CD14-positive monocyte (primary cell): ENCODE measurements around the gene GRID2. TPM values are rescaled to one million over a fixed set of nuclear protein-coding genes. Genes with fewer than 3 reads are reported as not detected.

Source experiments
- DNase-seq, 3 donors: peaks; one replicate each; pipeline ENCODE4 v3.0.0-alpha.2; 2011 to 2022
- H2AFZ ChIP-seq: 2 replicates; pipeline ENCODE4 v1.6.0; 2012; ENCODE audit warnings: mild to moderate bottlenecking, low read depth, low read length, inconsistent platforms; ENCODE audit not compliant: insufficient read depth, poor library complexity, severe bottlenecking
- H3K27ac ChIP-seq, 2 donors: 1 replicate in 1 of 2; 2 replicates in 1 of 2; pipeline ENCODE4 v1.5.1; 2012 to 2013; ENCODE audit warnings: low read length in 2 of 2, control low read depth in 1 of 2, inconsistent platforms in 1 of 2, low read depth in 1 of 2, mild to moderate bottlenecking in 1 of 2
- H3K27me3 ChIP-seq, 2 donors: one replicate each; pipeline versions ENCODE4 v1.6.0 to v1.6.1; 2011 to 2013; ENCODE audit warnings: low read length in 2 of 2; ENCODE audit not compliant: control insufficient read depth in 2 of 2, insufficient read depth in 2 of 2
- H3K36me3 ChIP-seq, 2 donors: replicated peaks in 1 of 2; 1 replicate in 1 of 2; 2 replicates in 1 of 2; pipeline versions ENCODE4 v1.5.1 to v1.6.1; 2012 to 2013; ENCODE audit warnings: low read length in 2 of 2, control low read depth in 1 of 2, inconsistent platforms in 1 of 2, mild to moderate bottlenecking in 1 of 2; ENCODE audit not compliant: insufficient read depth in 2 of 2, control insufficient read depth in 1 of 2
- H3K4me1 ChIP-seq, 2 donors: 1 replicate in 1 of 2; 2 replicates in 1 of 2; pipeline versions ENCODE4 v1.5.1 to v1.6.1; 2012 to 2013; ENCODE audit warnings: low read length in 2 of 2, control low read depth in 1 of 2, inconsistent platforms in 1 of 2, mild to moderate bottlenecking in 1 of 2, moderate library complexity in 1 of 2; ENCODE audit not compliant: insufficient read depth in 2 of 2, control insufficient read depth in 1 of 2
- H3K4me2 ChIP-seq: replicated peaks from 2 replicates; pipeline ENCODE3; 2012; ENCODE audit warnings: low read length, moderate library complexity, mild to moderate bottlenecking; ENCODE audit not compliant: poor library complexity, severe bottlenecking; ENCODE audit errors: extremely low read depth
- H3K4me3 ChIP-seq, 3 experiments: fragments of 200-600 bp in 1 of 3; sonication (generic) in 1 of 3; replicated peaks in 1 of 3; 1 replicate in 2 of 3; 2 replicates in 1 of 3; pipeline ENCODE4 v1.5.1; 2011 to 2013; ENCODE audit warnings: low read length in 3 of 3, mild to moderate bottlenecking in 3 of 3, control low read depth in 2 of 3, low read depth in 2 of 3, inconsistent platforms in 1 of 3, moderate library complexity in 1 of 3
- H3K79me2 ChIP-seq: 2 replicates; pipeline ENCODE4 v1.6.0; 2012; ENCODE audit warnings: mild to moderate bottlenecking, control low read depth, inconsistent platforms, low read length, moderate library complexity; ENCODE audit not compliant: insufficient read depth
- H3K9ac ChIP-seq: 2 replicates; pipeline ENCODE4 v1.6.0; 2017; ENCODE audit warnings: low read length, mild to moderate bottlenecking; ENCODE audit not compliant: insufficient read depth, poor library complexity, severe bottlenecking
- H3K9me3 ChIP-seq, 2 donors: replicated peaks in 1 of 2; 1 replicate in 1 of 2; 2 replicates in 1 of 2; pipeline versions ENCODE4 v1.5.1 to v1.6.1; 2012 to 2013; ENCODE audit warnings: low read length in 2 of 2, control low read depth in 1 of 2; ENCODE audit not compliant: control insufficient read depth in 1 of 2, insufficient read depth in 1 of 2
- H4K20me1 ChIP-seq: 2 replicates; pipeline ENCODE4 v1.6.0; 2012; ENCODE audit warnings: mild to moderate bottlenecking, low read length, control low read depth, moderate library complexity; ENCODE audit not compliant: insufficient read depth
- H3K27ac Mint-ChIP-seq, 7 donors: one replicate each; pipeline ENCODE4 v1.8.0; 2020; ENCODE audit warnings: mild to moderate bottlenecking in 7 of 7, mixed read lengths in 7 of 7, moderate library complexity in 6 of 7, inconsistent platforms in 2 of 7
- H3K27me3 Mint-ChIP-seq, 3 donors: one replicate each; pipeline ENCODE4 v1.8.0; 2021 to 2022; ENCODE audit warnings: low read depth in 3 of 3, mild to moderate bottlenecking in 3 of 3, mixed read lengths in 3 of 3, moderate library complexity in 3 of 3, inconsistent platforms in 1 of 3
- H3K36me3 Mint-ChIP-seq, 2 donors: one replicate each; pipeline ENCODE4 v1.8.0; 2020; ENCODE audit warnings: mixed read lengths in 2 of 2, inconsistent platforms in 1 of 2, mild to moderate bottlenecking in 1 of 2
- H3K4me1 Mint-ChIP-seq: one replicate; pipeline ENCODE4 v1.8.0; 2020; ENCODE audit warnings: mild to moderate bottlenecking, mixed read lengths
- H3K4me3 Mint-ChIP-seq, 2 donors: one replicate each; pipeline ENCODE4 v1.8.0; 2020; ENCODE audit warnings: mild to moderate bottlenecking in 2 of 2, mixed read lengths in 2 of 2, moderate library complexity in 1 of 2
- H3K9me3 Mint-ChIP-seq, 7 donors: one replicate each; pipeline ENCODE4 v1.8.0; 2020 to 2022; ENCODE audit warnings: mixed read lengths in 7 of 7, mild to moderate bottlenecking in 6 of 7, moderate library complexity in 6 of 7, inconsistent platforms in 2 of 7
- CTCF ChIP-seq: fragments of 200-600 bp; IDR thresholded peaks from one replicate; pipeline ENCODE4 v1.8.0; 2022; ENCODE audit warnings: antibody characterized with exemption, mild to moderate bottlenecking
- WGBS: methylation state at CpG from one replicate; pipeline ENCODE4 v1.1.5; 2013; ENCODE audit warnings: missing lambda C conversion rate; ENCODE audit not compliant: insufficient coverage; 5-methylcytosine and 5-hydroxymethylcytosine counted together
- intact Hi-C, 2 donors: fragments of 100-400 bp; cut with micrococcal nuclease; formaldehyde crosslinking; loops; one replicate each; pipeline versions ENCODE4 v1.15.0 to v1.15.1; 2023
- polyA plus RNA-seq, 3 donors: library from polyadenylated mRNA; depleted of rRNA in 1 of 3; unstranded in 2 of 3; stranded (reverse) in 1 of 3; fragments of 300-500 nt in 2 of 3; fragments of >200 nt in 1 of 3; fragmentation: Illumina TruSeq in 2 of 3; gene quantifications; 1 replicate in 2 of 3; 2 replicates in 1 of 3; pipeline ENCODE4 v1.2.3, GENCODE V29; 2012 to 2021

Gene GRID2
- polyA plus RNA-seq, 3 donors: not detected

- H3K27me3 Mint-ChIP-seq: peaks cover 0 to 2% (median 0%) of the 10 kb centered on the region in 3 donors
- intact Hi-C loops: no loop called here
- no peaks in the 10 kb centered on the region for H3K36me3 Mint-ChIP-seq
- H3K9me3 Mint-ChIP-seq: peaks cover 0 to 9% (median 3%) of the 10 kb centered on the region in 7 donors
- no peak overlapping the region for H3K27ac Mint-ChIP-seq
- no peak overlapping the region for H3K4me3 ChIP-seq
- no peak overlapping the region for H3K4me2 ChIP-seq
- H2AFZ ChIP-seq: no peak overlapping the region
- H4K20me1 ChIP-seq: no peaks in the 10 kb centered on the region
- H3K9me3 ChIP-seq: peaks cover 0 to 3% of the 10 kb centered on the region in 2 donors
- no CpG with 5 or more reads among the region's 2 CpGs for WGBS
- H3K27me3 ChIP-seq: no peaks in the 10 kb centered on the region
- DNase-seq: no peak
- no peak overlapping the region for H3K9ac ChIP-seq
- H3K79me2 ChIP-seq: no peaks in the 10 kb centered on the region
- no peaks in the 10 kb centered on the region for H3K4me1 ChIP-seq
- no peak overlapping the region for H3K27ac ChIP-seq
- H3K4me3 Mint-ChIP-seq: no peak overlapping the region
- no peak for TF ChIP-seq CTCF
- no peaks in the 10 kb centered on the region for H3K4me1 Mint-ChIP-seq
- H3K36me3 ChIP-seq: no peaks in the 10 kb centered on the region
Measured at GRCh38 chr4:92961881-92962280, 658.1 kb downstream of the GRID2 start.

- no peak overlapping the region for H3K9ac ChIP-seq
- no peak for TF ChIP-seq CTCF
- no peaks in the 10 kb centered on the region for H4K20me1 ChIP-seq
- H3K27me3 ChIP-seq: no peaks in the 10 kb centered on the region
- H3K4me1 ChIP-seq: no peaks in the 10 kb centered on the region
- no peak overlapping the region for H3K4me2 ChIP-seq
- Mint-ChIP-seq H3K27me3 (peaks cover 0 to 2% (median 0%) of the 10 kb centered on the region in 3 donors), H3K27ac (no peak overlapping the region), H3K9me3 (peaks cover 0 to 8% (median 3%) of the 10 kb centered on the region in 7 donors), H3K4me3 (no peak overlapping the region), H3K4me1 (no peaks in the 10 kb centered on the region), H3K36me3 (no peaks in the 10 kb centered on the region)
- 100% methylated on average over 1 of the region's 2 CpGs for WGBS
- no peak overlapping the region for H2AFZ ChIP-seq
- DNase-seq: no peak
- intact Hi-C loops: no loop called here
- peaks cover 0 to 3% of the 10 kb centered on the region in 2 donors for H3K9me3 ChIP-seq
- H3K4me3 ChIP-seq: no peak overlapping the region
- H3K27ac ChIP-seq: no peak overlapping the region
- no peaks in the 10 kb centered on the region for H3K79me2 ChIP-seq
- no peaks in the 10 kb centered on the region for H3K36me3 ChIP-seq
Measured at GRCh38 chr4:92962831-92963230, 659.1 kb downstream of the GRID2 start.
